Astrocyte (in vitro differentiated cells and primary cell): ENCODE measurements around the gene L3MBTL1. TPM values are rescaled to one million over a fixed set of nuclear protein-coding genes. Genes with fewer than 3 reads are reported as not detected.

Experiments used
- DNase-seq: peaks from one replicate; pipeline ENCODE4 v3.0.0-alpha.2; 2010; ENCODE audit warnings: low read depth
- FAIRE-seq: peaks from 2 replicates; lab custom pipeline; 2011; peaks lifted over from hg19 to GRCh38; lab: Jason Lieb, UNC
- H2AFZ ChIP-seq: 2 replicates; pipeline ENCODE4 v1.6.0; 2012; ENCODE audit warnings: low read depth, low read length, inconsistent platforms
- H3K27ac ChIP-seq: 2 replicates; pipeline ENCODE4 v1.5.1; 2011; ENCODE audit warnings: low read depth, low read length, inconsistent platforms
- H3K27me3 ChIP-seq: 2 replicates; pipeline ENCODE4 v1.6.0; 2011; ENCODE audit warnings: low read length, inconsistent platforms; ENCODE audit not compliant: insufficient read depth
- H3K36me3 ChIP-seq: 2 replicates; pipeline ENCODE4 v1.5.1; 2011; ENCODE audit warnings: low read length, inconsistent platforms; ENCODE audit not compliant: insufficient read depth
- H3K4me1 ChIP-seq: 2 replicates; pipeline ENCODE4 v1.5.1; 2011; ENCODE audit warnings: low read length, inconsistent platforms; ENCODE audit not compliant: insufficient read depth
- H3K4me2 ChIP-seq: 2 replicates; pipeline ENCODE4 v1.6.0; 2012; ENCODE audit warnings: low read length, inconsistent platforms
- H3K4me3 ChIP-seq: 2 replicates; pipeline ENCODE4 v1.5.1; 2011; ENCODE audit warnings: low read depth, mild to moderate bottlenecking, low read length, inconsistent platforms; ENCODE audit not compliant: insufficient read depth
- H3K79me2 ChIP-seq: 2 replicates; pipeline ENCODE4 v1.6.0; 2012; ENCODE audit warnings: mild to moderate bottlenecking, low read length, inconsistent platforms; ENCODE audit not compliant: insufficient read depth
- H3K9ac ChIP-seq: 2 replicates; pipeline ENCODE4 v1.6.0; 2012; ENCODE audit warnings: mild to moderate bottlenecking, low read length, inconsistent platforms
- H3K9me3 ChIP-seq: 2 replicates; pipeline ENCODE4 v1.5.1; 2012; ENCODE audit warnings: low read depth, mild to moderate bottlenecking, low read length, inconsistent platforms; ENCODE audit not compliant: insufficient read depth
- H4K20me1 ChIP-seq: 2 replicates; pipeline ENCODE4 v1.6.0; 2012; ENCODE audit warnings: low read length, inconsistent platforms; ENCODE audit not compliant: insufficient read depth
- H3K27ac Mint-ChIP-seq: one replicate; pipeline ENCODE4 v1.8.0; 2021; ENCODE audit warnings: mild to moderate bottlenecking, mixed read lengths; ENCODE audit not compliant: unreplicated experiment
- H3K27me3 Mint-ChIP-seq: one replicate; pipeline ENCODE4 v1.8.0; 2021; ENCODE audit warnings: low read depth, mixed read lengths; ENCODE audit not compliant: unreplicated experiment
- H3K36me3 Mint-ChIP-seq: one replicate; pipeline ENCODE4 v1.8.0; 2021; ENCODE audit warnings: low read depth, mixed read lengths; ENCODE audit not compliant: unreplicated experiment
- H3K4me1 Mint-ChIP-seq: one replicate; pipeline ENCODE4 v1.8.0; 2021; ENCODE audit warnings: low read depth, mixed read lengths; ENCODE audit not compliant: unreplicated experiment
- H3K4me3 Mint-ChIP-seq: one replicate; pipeline ENCODE4 v1.8.0; 2021; ENCODE audit warnings: mild to moderate bottlenecking, moderate library complexity, mixed read lengths; ENCODE audit not compliant: unreplicated experiment
- H3K9me3 Mint-ChIP-seq: one replicate; pipeline ENCODE4 v1.8.0; 2021; ENCODE audit warnings: mild to moderate bottlenecking, mixed read lengths; ENCODE audit not compliant: unreplicated experiment
- EZH2 ChIP-seq: IDR thresholded peaks from 2 replicates; pipeline ENCODE4 v1.6.1; 2012; ENCODE audit warnings: mild to moderate bottlenecking, low read length, inconsistent platforms; ENCODE audit not compliant: insufficient read depth
- total RNA-seq: library from RNA; stranded (reverse); gene quantifications from 2 replicates; pipeline ENCODE4 v1.2.1, GENCODE V29; 2021
- TF ChIP-seq, protein P1 (sequence below): IDR thresholded peaks from 2 replicates; pipeline ENCODE4 v1.5.1; 2011; ENCODE audit warnings: low read depth, mild to moderate bottlenecking, inconsistent platforms, low read length, moderate library complexity; ENCODE audit not compliant: insufficient read depth

The L3MBTL1 gene
- total RNA-seq, 1 donor from 2014 or later, result 13.0 TPM

DNA sequence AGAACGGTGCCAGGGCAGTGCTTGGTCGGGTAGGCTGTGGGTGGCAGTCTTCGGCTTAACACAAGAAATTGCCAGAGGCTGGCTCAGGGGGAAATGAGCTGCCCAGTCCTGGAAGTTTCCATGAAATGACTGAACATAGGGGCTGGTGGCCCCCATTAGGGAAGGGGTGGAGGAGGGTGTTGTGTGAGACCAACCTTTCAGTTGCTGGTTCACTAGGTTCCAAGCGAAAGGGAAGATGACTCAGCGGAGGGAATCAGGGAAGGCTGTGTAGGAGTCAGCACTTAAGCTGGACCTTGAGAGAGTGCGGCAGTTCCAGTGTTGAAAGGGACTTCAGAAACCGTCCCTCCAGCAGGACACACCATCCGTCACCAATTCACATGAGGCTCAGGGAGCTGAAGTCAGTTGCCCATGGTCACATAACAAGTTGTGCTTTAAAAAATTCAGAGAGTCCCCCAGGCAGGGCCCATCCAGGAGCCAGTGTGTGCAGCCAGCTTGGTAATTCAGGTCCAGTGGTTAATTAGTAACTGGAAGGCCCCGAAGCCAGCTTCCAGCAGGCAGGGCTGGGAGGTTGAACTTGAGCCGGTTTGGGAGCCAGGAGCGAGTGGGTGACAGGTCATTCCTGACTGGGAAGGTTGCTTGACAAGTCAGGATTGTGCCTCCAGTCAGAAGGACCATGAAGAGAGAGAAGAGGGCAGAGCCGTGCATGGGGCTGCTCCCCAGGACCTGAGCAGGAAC, 51.1 kb downstream of the L3MBTL1 start, which contains the start of gene SGK2:
Gene SGK2, plus strand, starts transcription at position 616 of the 735 bp plus-strand sequence. CDS start 7,469 bp downstream, outside the sequence.
- Histone ChIP-seq H2AFZ (no peak within 1 kb of the TSS), H3K36me3 (no peaks in the 10 kb centered on the region), H4K20me1 (no peaks in the 10 kb centered on the region), H3K4me1 (peaks cover 6% of the 10 kb centered on the region), H3K27ac (no peak within 1 kb of the TSS), H3K4me3 (no peak within 1 kb of the TSS), H3K9me3 (no peaks in the 10 kb centered on the region), H3K9ac (no peak within 1 kb of the TSS), H3K4me2 (peak within 1 kb of the TSS; percentile 30), H3K27me3 (no peaks in the 10 kb centered on the region), H3K79me2 (no peaks in the 10 kb centered on the region)
- Mint-ChIP-seq H3K4me1 (peaks cover 16% of the 10 kb centered on the region), H3K4me3 (peak within 1 kb of the TSS; percentile 28), H3K9me3 (no peaks in the 10 kb centered on the region), H3K27me3 (peaks cover 4% of the 10 kb centered on the region), H3K27ac (peak within 1 kb of the TSS; percentile 80), H3K36me3 (no peaks in the 10 kb centered on the region)
- DNase-seq, result peak; percentile 59
- no peak for TF ChIP-seq EZH2
- TF ChIP-seq, protein P1, sequence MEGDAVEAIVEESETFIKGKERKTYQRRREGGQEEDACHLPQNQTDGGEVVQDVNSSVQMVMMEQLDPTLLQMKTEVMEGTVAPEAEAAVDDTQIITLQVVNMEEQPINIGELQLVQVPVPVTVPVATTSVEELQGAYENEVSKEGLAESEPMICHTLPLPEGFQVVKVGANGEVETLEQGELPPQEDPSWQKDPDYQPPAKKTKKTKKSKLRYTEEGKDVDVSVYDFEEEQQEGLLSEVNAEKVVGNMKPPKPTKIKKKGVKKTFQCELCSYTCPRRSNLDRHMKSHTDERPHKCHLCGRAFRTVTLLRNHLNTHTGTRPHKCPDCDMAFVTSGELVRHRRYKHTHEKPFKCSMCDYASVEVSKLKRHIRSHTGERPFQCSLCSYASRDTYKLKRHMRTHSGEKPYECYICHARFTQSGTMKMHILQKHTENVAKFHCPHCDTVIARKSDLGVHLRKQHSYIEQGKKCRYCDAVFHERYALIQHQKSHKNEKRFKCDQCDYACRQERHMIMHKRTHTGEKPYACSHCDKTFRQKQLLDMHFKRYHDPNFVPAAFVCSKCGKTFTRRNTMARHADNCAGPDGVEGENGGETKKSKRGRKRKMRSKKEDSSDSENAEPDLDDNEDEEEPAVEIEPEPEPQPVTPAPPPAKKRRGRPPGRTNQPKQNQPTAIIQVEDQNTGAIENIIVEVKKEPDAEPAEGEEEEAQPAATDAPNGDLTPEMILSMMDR, result no peak
- FAIRE-seq, result no peak

DNA sequence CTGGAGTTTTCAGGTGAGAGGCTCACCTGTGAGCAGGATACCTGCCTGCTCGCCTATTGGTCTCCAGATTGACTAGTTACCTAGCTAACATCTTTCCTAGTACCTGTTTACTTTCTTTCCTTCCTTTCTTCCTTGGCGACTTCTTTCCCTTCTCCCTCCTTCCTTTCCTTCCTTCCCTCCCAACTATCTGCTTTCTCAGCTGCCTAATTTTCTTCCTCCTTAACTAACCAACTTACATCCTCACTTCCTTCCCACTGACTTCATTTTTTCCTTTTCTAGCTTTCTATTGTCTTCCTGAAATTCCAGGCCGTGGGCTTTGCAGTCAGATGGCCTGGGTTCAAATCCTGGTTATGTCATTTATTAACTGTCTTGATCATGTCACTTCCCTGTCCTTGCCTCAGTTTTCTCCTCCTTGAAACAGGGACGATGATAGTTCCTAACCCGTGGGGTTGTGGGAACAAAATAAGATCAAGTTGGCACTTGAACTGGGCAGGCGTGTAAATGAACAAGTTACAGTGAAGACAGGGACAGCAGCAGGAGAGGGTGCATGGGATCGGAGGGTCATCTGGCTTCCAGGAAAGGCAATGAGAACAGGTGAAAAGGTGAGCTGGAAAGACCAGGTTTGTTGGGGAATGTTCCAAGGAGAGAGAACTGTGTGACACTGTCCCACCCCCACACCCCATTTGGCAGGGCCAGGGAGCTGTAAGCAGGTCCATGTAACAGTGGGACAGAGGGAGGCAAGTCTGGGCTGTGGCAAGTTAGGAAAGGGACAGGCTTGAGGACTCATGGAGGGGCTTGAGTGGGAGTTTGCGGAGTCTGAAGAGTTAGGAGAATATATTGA, 51.9 kb downstream of the L3MBTL1 start:
- no peak for DNase-seq
- H3K36me3 ChIP-seq, result no peaks in the 10 kb centered on the region
- H3K9me3 Mint-ChIP-seq, result no peaks in the 10 kb centered on the region
- H3K27ac Mint-ChIP-seq, result peak overlapping the region; percentile 4
- H3K4me1 ChIP-seq, result peaks cover 6% of the 10 kb centered on the region
- TF ChIP-seq, protein P1, result no peak
- no peak for TF ChIP-seq EZH2
- H3K27me3 ChIP-seq, result no peaks in the 10 kb centered on the region
- peaks cover 4% of the 10 kb centered on the region for H3K27me3 Mint-ChIP-seq
- peak overlapping the region; percentile 28 for H3K4me3 Mint-ChIP-seq
- H3K79me2 ChIP-seq, result no peaks in the 10 kb centered on the region
- no peaks in the 10 kb centered on the region for H3K36me3 Mint-ChIP-seq
- H3K9me3 ChIP-seq, result no peaks in the 10 kb centered on the region
- no peak overlapping the region for H3K4me3 ChIP-seq
- no peak overlapping the region for H3K4me2 ChIP-seq
- H4K20me1 ChIP-seq, result no peaks in the 10 kb centered on the region
- FAIRE-seq, result no peak
- peaks cover 16% of the 10 kb centered on the region for H3K4me1 Mint-ChIP-seq
- H3K27ac ChIP-seq, result no peak overlapping the region
- no peak overlapping the region for H3K9ac ChIP-seq
- no peak overlapping the region for H2AFZ ChIP-seq
